Measurements from ENCODE around the gene ARHGAP44. TPM values are rescaled to one million over a fixed set of nuclear protein-coding genes. Genes with fewer than 3 reads are reported as not detected.

Gene ARHGAP44
- total and polyA plus RNA-seq, 4 donors = 12.1 to 37.5 (median 20.2) TPM

DNA sequence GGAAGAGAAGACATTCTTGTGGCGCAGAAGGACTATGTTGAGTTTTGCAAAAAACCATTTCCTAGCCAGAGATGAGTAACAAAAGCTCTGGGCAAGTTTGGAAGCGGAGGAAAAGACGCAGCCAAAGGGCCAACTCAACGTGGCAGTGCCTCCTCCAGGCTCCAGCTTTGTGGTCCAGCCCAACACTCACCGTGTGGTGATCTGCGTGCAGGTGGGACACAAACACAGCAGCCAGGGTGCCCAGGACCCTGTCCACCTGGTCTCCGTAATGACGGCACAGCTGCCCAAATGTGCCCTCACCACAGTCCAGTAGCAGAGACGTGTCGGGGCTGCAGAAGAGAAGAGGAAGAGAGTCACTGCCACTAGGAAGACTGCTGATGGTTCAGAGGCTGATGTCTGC, 207.1 kb downstream of the ARHGAP44 start:
- ATAC-seq (ENCODE audit: insufficient read depth, low FRiP score) = no peak

DNA sequence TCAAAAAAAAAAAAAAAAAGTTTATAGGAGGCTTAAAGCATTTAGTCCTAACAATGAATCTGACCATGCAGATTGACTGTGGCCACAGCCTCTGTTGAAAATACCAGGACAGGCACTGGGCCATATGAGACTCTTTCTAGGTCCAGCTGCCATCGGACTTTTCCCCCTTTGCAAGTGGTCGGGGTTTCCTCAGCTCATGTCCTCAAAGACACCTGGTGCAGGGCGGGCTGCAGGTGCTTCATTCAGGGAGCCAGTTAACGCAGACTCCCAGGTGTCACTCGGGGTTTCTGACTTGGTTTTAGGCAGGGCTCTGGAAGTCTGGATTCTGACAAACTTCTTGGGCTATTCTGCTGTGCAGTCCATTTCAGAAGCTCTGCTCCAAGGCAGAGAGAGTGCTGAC, 207.6 kb downstream of the ARHGAP44 start:
- H3K4me3 ChIP-seq = no peak overlapping the region
- H3K9ac ChIP-seq (ENCODE audit: insufficient read depth in 1 of 2, low read length in 2 of 2) = no peak overlapping the region
- peaks cover 0 to 1% (median 0%) of the 10 kb centered on the region in 4 donors for H3K9me3 ChIP-seq (ENCODE audit: control insufficient read depth in 4 of 4, insufficient read depth in 3 of 4, low read length in 3 of 4)
- H3K27ac ChIP-seq (ENCODE audit: low read depth in 1 of 2, low read length in 1 of 2) = no peak overlapping the region
- TF ChIP-seq, protein P1, sequence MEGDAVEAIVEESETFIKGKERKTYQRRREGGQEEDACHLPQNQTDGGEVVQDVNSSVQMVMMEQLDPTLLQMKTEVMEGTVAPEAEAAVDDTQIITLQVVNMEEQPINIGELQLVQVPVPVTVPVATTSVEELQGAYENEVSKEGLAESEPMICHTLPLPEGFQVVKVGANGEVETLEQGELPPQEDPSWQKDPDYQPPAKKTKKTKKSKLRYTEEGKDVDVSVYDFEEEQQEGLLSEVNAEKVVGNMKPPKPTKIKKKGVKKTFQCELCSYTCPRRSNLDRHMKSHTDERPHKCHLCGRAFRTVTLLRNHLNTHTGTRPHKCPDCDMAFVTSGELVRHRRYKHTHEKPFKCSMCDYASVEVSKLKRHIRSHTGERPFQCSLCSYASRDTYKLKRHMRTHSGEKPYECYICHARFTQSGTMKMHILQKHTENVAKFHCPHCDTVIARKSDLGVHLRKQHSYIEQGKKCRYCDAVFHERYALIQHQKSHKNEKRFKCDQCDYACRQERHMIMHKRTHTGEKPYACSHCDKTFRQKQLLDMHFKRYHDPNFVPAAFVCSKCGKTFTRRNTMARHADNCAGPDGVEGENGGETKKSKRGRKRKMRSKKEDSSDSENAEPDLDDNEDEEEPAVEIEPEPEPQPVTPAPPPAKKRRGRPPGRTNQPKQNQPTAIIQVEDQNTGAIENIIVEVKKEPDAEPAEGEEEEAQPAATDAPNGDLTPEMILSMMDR (IDR thresholded peaks at IDR 0.05; ENCODE audit: control extremely low read depth, extremely low read depth) = no peak
- WGBS, 2 donors = 87 to 88% methylated on average over 5 of the region's 5 CpGs
- H3K36me3 ChIP-seq (ENCODE audit: control insufficient read depth in 4 of 4, insufficient read depth in 4 of 4, low read length in 4 of 4) = peaks cover 55 to 83% (median 61%) of the 10 kb centered on the region in 4 donors
- DNase-seq (no peak), ATAC-seq (ENCODE audit: insufficient read depth, low FRiP score) (no peak)
- no peaks in the 10 kb centered on the region for H3K4me1 ChIP-seq (ENCODE audit: control insufficient read depth in 5 of 5, insufficient read depth in 5 of 5, low read length in 5 of 5)
- H3K27me3 ChIP-seq (ENCODE audit: control insufficient read depth in 3 of 3, insufficient read depth in 3 of 3, low read length in 2 of 3) = no peaks in the 10 kb centered on the region

More for the DNA sequence above, 207.1 kb downstream of the ARHGAP44 start:
- Histone ChIP-seq H3K36me3 (ENCODE audit: control insufficient read depth in 4 of 4, insufficient read depth in 4 of 4, low read length in 4 of 4) (peaks cover 53 to 84% (median 62%) of the 10 kb centered on the region in 4 donors), H3K4me1 (ENCODE audit: control insufficient read depth in 5 of 5, insufficient read depth in 5 of 5, low read length in 5 of 5) (no peaks in the 10 kb centered on the region), H3K9me3 (ENCODE audit: control insufficient read depth in 4 of 4, insufficient read depth in 3 of 4, low read length in 3 of 4) (peaks cover 0 to 1% (median 0%) of the 10 kb centered on the region in 4 donors), H3K27me3 (ENCODE audit: control insufficient read depth in 3 of 3, insufficient read depth in 3 of 3, low read length in 2 of 3) (no peaks in the 10 kb centered on the region), H3K27ac (ENCODE audit: low read depth in 1 of 2, low read length in 1 of 2) (no peak overlapping the region), H3K9ac (ENCODE audit: insufficient read depth in 1 of 2, low read length in 2 of 2) (no peak overlapping the region), H3K4me3 (no peak overlapping the region)
- WGBS, 2 donors = 95 to 97% methylated on average over 10 of the region's 10 CpGs
- TF ChIP-seq, protein P1 (IDR thresholded peaks at IDR 0.05; ENCODE audit: control extremely low read depth, extremely low read depth) = no peak
- DNase-seq = no peak

DNA sequence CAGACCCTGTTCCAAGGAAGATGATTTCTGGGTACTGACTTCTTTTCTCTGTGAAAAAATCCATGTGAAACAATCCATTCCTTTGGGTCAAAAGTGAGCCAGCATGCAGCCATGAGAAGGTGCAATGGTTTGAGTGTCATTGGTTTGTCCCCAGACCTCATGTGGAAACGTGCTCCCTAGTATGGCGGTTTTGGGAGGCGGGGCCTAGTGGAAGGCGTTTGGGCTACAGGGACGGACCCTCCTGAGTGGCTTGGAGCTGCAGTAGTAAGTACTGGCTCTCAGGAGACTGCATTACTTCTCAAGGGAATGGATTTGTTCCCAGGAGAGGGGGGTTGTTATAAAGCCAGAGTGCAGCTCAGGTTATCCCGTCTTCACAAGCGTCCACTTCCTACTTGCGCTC, 209.2 kb downstream of the ARHGAP44 start:
- H3K36me3 ChIP-seq (ENCODE audit: control insufficient read depth in 4 of 4, insufficient read depth in 4 of 4, low read length in 4 of 4) = peaks cover 62 to 80% (median 66%) of the 10 kb centered on the region in 4 donors
- H3K27ac ChIP-seq (ENCODE audit: low read depth in 1 of 2, low read length in 1 of 2) = no peak overlapping the region
- 93% methylated on average over 8 of the region's 8 CpGs for WGBS, 2 donors
- peaks cover 0 to 1% (median 0%) of the 10 kb centered on the region in 4 donors for H3K9me3 ChIP-seq (ENCODE audit: control insufficient read depth in 4 of 4, insufficient read depth in 3 of 4, low read length in 3 of 4)
- H3K27me3 ChIP-seq (ENCODE audit: control insufficient read depth in 3 of 3, insufficient read depth in 3 of 3, low read length in 2 of 3) = no peaks in the 10 kb centered on the region
- ATAC-seq (ENCODE audit: insufficient read depth, low FRiP score) (no peak), DNase-seq (no peak)
- no peak overlapping the region for H3K9ac ChIP-seq (ENCODE audit: insufficient read depth in 1 of 2, low read length in 2 of 2)
- peaks cover 0 to 9% (median 0%) of the 10 kb centered on the region in 5 donors for H3K4me1 ChIP-seq (ENCODE audit: control insufficient read depth in 5 of 5, insufficient read depth in 5 of 5, low read length in 5 of 5)
- TF ChIP-seq, protein P1 (IDR thresholded peaks at IDR 0.05; ENCODE audit: control extremely low read depth, extremely low read depth) = no peak
- H3K4me3 ChIP-seq = no peak overlapping the region

DNA sequence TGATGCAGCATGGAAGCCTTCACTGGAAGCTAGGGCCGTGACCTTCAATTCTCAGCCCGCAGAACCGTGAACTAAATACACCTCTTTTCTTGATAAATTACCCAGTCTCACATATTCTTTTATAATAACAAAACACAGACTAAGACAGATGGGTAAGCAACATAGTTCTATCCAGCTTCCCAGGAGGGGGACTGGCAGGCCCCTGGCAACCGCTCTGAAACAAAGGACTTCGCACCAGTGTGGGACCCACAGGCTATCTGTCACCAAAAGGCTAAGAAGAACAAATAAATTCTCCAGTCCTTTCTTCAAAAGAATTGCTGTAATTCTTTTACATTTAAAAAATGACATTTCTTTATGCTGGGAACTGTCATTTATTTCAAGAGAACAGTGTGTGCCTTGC, 209.6 kb downstream of the ARHGAP44 start:
- TF ChIP-seq, protein P1 (IDR thresholded peaks at IDR 0.05; ENCODE audit: control extremely low read depth, extremely low read depth) = no peak
- H3K9me3 ChIP-seq (ENCODE audit: control insufficient read depth in 4 of 4, insufficient read depth in 3 of 4, low read length in 3 of 4) = peaks cover 0 to 1% (median 0%) of the 10 kb centered on the region in 4 donors
- no peak overlapping the region for H3K4me3 ChIP-seq
- H3K27ac ChIP-seq (ENCODE audit: low read depth in 1 of 2, low read length in 1 of 2) = no peak overlapping the region
- ATAC-seq (ENCODE audit: insufficient read depth, low FRiP score) (no peak), DNase-seq (no peak)
- H3K36me3 ChIP-seq (ENCODE audit: control insufficient read depth in 4 of 4, insufficient read depth in 4 of 4, low read length in 4 of 4) = peaks cover 58 to 80% (median 66%) of the 10 kb centered on the region in 4 donors
- no peaks in the 10 kb centered on the region for H3K27me3 ChIP-seq (ENCODE audit: control insufficient read depth in 3 of 3, insufficient read depth in 3 of 3, low read length in 2 of 3)
- 93 to 95% methylated on average over 5 of the region's 5 CpGs for WGBS, 2 donors
- no peak overlapping the region for H3K9ac ChIP-seq (ENCODE audit: insufficient read depth in 1 of 2, low read length in 2 of 2)
- H3K4me1 ChIP-seq (ENCODE audit: control insufficient read depth in 5 of 5, insufficient read depth in 5 of 5, low read length in 5 of 5) = peaks cover 0 to 9% (median 0%) of the 10 kb centered on the region in 5 donors
